RCC 7860 (cell line): ENCODE measurements around the gene NCOA7.
"Not testable (repeated sequence)": the region's sequence is repeated elsewhere in the genome, so short reads cannot be mapped to it uniquely, and the experiment has no call there.

ENCODE experiments used
- DNase-seq: peaks from one replicate; pipeline ENCODE4 v3.0.0-alpha.2; 2015; ENCODE audit warnings: low spot score
- FAIRE-seq: peaks from 2 replicates; lab custom pipeline; 2012; peaks lifted over from hg19 to GRCh38; lab: Jason Lieb, UNC

Gene NCOA7

DNA sequence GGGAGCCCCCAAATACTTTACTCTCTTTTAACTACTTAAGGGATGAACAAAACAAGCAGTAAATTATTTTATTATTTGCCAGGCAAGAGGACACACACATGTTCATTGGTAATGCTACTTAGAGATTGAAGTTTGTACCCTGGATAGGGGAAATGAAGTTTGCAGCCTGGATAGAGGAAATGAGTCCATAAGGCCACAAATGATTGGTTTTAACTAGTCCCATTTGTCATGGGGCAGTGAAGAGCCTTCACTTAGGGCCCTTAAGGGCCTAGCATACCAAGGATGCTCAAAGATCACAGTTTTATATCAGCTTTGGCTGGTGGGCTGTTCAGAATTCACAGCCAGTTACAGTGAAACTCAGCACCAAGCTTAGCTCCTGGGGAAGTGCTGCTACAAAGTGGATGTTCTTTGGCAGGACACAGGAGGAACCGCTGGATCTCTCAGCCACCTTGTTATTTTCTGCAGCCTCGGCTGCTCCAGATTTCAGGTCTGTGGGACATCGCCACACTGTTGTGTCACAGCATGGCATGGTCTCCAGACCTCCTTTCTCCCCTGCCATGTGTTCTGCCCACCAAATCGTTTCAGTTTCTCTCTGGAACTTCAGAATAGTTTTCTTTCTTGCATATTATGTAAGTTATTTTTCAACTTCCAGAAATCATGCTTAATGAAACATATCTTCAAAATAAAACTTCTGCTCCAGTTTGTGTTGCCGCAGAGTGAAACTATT, 41.8 kb downstream of the NCOA7 start:
- DNase-seq (no peak), FAIRE-seq (no peak)

DNA sequence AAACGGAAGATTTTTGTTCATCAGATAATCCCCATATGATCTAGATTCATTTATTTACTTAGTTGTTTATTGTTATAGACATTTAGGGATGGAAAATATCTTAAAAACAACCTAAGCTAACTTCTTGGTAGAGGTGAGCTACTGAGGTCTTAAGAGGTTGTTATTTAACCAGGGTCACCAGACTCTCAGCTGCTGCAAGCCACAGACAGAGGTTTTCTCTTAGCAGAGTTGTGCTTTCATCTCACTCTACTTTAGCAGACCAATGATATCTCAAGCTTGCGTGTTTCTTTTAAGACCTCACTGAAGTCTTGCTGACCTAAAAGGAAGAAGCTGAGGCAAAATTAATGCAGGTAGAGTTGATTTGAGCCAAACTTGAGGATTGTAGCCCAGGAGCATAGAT, 43.6 kb downstream of the NCOA7 start:
- FAIRE-seq (no peak), DNase-seq (no peak)

DNA sequence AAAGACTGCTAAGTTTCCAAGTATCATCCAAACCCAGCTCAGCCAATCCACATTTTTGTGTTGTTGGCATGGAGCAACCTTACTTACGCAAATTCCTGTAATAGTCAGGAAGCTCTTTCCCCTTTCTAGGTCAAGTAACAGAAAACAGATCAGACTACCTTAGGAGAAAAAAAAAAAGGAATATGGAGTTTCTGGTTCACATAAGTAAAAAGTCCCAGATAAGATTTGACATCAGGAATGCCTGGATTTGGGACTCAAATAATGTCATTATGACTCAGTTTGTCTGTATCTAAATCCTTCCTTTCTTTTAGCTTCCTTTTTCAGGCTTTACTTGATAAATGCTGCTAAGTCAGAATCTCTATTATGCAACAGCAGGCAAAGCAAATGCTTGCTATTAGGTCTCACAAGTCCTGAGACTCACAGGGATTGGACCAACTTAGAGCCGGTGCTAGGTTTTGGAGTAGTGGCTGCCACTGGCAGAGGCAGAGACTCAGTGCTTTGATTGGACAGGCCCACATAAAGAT, 44.5 kb downstream of the NCOA7 start:
- DNase-seq (no peak), FAIRE-seq (no peak)

DNA sequence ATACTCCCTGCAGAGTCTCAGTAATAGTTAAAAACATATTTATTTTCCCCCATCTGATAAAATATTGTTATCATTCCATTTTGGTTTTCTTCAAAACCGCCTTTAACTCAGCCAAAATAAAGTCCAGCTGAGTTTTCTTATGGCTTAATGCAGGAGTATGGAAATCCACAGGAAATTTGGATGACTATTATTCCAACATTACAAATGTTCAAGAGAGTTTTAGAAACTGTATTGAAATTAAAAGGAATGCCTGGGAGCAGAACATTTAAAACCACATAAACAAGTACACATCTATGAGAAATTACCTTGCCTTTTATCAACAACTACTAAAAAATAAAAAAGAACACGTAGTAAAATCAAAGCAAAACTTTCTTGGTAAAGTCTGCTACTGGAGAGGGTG, 45.7 kb downstream of the NCOA7 start:
- no peak for DNase-seq
- FAIRE-seq = no peak

DNA sequence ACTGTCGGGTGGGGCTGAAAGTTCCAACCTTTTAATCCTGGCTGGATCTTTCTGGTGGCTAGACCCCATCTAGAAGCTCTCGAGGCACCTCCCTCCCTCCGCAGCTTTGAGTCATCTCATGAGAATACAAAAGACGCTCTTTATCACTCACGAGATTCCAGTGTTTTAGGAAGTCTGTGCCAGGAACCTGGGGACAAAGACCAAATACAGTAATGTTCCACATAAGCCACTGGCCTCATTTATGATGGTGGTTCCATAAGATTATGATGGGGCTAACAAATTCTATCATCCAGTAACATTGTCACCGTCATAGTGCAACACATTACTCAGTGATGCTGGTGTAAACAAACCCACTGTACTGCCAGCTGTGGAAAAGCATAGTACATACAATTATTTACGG, 48.7 kb downstream of the NCOA7 start:
- no peak for DNase-seq
- FAIRE-seq = no peak

DNA sequence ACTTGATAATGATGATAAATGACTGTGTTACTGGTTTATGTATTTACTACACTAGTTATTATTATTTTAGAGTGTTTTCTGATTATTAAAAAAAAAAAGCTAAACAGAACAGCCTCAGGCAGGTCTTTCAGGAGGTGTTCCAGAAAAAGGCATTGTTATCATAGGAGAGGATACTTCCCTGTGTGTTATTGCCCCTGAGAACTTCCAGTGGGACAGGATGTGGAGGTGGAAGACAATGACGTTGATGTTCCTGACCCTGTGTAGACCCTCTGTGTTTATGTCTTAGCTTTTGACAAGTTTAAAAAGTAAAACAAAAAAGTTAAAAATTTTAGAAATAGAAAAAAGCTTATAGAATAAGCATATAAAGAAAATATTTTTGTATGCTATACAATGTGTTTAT, 49.1 kb downstream of the NCOA7 start:
- FAIRE-seq = no peak

DNA sequence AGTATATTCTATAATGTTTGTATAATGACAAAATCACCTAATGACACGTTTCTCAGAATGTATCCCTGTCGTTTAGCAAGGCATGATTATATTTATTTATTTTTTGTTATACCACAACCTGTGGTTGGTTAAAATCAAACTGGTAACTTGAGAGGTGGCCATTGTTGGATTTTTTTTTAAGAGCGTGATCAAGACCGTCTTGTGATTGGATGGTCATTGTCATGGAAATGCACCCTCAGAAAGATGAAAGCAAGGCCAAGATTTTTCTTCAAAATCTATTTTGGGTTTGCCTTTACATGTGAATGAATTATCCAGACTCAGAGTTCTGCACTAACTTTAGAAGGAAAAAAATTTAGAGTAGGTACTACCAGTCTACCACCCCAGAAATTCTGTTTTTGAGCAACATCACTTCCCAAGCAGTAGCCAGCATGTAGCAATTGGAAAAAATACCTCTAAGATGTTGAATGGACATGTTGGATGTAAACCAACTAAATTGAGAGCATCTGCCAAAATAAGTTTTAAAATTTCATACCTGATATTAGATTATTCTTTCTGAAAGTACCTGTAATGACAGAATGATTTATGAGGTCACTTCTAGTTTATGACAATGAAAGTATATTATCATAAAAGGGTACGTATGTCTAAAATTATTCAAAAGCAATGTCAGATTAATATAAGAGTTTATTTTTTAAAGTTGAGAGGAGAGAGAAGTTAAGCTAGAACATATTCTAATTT, 50.8 kb downstream of the NCOA7 start:
- no peak for FAIRE-seq

More for the DNA sequence above, 49.1 kb downstream of the NCOA7 start:
- DNase-seq = no peak

DNA sequence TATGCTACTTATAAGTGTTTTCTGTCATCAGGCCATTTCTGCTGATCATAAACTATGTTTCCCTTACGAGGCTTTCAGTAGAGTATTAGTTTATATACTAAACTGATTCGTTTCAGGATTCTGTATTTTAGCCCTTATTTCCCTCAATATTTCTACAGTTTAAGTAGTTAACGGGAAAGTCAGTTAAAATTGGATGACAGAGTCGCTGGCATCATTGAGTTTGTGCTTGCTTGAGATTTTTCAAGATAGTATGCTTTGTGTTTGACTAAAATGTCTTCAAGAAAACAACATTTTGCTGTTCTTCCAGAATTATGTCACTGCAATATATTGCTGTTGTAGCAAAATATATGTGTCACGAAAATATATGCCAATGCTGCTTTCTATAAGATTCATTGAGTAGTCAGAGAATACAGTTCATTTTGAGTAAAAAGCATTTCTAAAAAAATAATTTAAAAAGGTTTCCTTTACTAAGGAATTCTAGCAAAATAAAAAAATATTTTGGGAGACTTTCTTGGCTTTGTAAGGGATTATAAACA, 51.4 kb downstream of the NCOA7 start:
- FAIRE-seq = no peak

More for the DNA sequence above, 50.8 kb downstream of the NCOA7 start:
- DNase-seq = no peak

DNA sequence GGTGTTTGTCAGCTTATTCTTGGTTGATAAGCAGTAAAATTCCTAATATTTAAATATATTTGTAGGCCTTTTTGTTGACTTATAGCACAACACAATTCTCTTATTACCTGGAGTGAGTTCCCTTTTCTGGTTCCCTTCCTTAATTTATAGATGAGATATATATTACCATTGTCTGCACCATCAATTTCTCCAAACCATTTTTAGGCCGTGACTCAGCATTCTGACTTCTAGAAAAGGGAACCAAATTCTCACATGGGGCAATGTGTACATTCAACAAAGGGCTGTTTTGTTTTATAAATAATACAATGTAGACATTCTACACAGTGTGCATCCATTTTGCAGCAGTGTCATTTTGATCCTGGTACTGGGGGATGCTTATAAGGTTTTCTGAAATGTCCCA, 52.8 kb downstream of the NCOA7 start:
- no peak for FAIRE-seq
- DNase-seq = no peak

More for the DNA sequence above, 51.4 kb downstream of the NCOA7 start:
- no peak for DNase-seq

DNA sequence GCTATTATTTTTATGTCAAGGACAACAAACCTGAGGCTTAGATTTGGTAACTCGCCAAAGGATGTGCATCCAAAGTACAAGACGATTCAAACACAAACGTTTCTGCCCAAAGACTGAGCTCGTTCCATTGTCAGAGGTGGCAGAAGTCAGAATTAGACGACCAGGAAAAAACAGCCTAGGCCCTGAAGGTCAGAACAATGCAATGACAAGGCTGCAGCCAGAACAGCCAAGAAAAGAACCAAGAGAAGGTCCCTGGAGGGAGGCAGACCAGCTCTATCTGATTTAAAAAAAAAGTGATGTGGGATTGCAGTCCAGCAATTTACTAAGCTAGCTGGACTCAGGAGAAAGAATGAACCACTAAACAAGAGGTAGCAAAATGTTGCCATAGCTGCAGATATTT, 54.2 kb downstream of the NCOA7 start:
- FAIRE-seq (no peak), DNase-seq (no peak)

DNA sequence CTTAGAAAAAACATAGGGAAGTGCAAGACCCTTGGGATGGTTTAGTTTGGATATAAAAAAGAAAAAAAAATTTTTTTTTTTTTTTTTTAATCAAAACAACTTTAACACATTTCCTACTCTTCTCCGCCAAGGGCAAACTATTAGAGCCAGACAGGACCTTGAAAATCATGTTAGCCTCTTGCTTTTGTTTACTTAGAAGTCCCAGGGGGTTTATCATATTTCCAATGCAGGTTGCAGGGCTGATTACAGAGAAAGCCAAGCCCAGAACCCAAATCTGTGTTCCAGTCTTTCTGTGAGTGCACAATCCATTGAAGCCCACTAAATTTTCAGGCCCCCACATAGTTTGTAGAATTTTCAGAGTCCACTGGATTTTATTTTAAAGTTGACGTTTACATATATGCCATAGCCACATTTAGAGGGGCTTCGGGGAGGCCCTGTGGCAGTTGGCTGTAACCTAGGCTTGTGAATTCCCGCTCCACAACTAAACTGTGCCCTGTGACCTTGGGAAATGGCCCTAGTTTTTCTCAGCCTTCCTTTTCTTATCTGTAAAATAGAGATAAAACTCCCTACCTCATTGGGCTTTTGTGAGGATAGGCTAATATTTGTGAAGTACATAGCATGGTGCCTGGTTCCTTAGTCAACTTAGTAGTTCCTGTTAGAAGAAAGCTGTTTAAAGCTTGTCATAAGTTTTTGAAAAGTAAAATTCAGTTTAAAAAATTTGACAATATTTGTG, 55.7 kb downstream of the NCOA7 start:
- FAIRE-seq (no peak), DNase-seq (no peak)

DNA sequence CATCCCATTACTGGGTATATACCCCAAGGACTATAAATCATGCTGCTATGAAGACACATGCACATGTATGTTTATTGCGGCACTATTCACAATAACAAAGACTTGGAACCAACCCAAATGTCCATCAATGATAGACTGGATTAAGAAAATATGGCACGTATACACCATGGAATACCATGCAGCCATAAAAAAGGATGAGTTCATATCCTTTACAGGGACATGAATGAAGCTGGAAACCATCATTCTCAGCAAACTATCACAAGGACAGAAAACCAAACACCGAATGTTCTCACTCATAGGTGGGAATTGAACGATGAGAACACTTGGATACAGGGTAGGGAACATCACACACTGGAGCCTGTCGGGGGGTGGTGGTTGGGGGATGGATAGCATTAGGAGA, 57.5 kb downstream of the NCOA7 start:
- not testable (repeated sequence) for DNase-seq, FAIRE-seq

DNA sequence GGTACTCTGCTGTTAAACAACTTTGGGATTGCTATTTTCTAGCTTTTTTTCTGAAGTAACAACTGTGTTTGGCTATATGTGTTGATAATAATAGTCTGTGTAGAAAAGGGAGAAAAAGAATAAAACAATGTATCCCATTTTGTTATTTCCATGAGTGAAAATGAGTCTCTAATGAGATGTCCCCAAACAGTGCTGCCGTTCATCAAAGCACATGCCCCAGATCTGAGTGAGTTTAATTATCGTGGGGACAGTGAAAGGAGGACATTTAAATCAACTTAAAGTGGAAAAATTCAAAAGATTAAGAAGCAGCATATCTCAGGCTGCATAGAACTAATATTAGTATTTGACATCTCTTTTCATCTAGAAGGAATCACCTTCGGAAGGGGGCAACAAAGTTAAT, 59.6 kb downstream of the NCOA7 start:
- no peak for FAIRE-seq
- no peak for DNase-seq

DNA sequence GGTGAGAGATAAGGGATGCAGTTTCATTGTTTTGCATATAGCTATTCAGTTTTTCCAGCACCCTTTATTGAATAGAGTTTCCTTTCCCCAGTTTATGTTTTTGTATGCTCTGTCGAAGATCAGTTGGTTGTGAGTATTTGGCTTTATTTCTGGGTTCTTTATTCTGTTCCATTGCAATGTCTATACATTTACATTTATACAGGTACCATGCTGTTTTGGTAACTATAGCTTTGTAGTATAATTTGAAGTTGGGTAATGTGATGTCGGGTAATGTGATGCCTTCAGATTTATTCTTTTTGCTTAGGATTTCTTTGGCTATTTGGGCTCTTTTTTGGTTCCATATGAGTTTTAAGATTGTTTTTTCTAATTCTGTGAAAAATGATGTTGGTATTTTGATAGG, 61.8 kb downstream of the NCOA7 start:
- DNase-seq = no peak
- FAIRE-seq = no peak

DNA sequence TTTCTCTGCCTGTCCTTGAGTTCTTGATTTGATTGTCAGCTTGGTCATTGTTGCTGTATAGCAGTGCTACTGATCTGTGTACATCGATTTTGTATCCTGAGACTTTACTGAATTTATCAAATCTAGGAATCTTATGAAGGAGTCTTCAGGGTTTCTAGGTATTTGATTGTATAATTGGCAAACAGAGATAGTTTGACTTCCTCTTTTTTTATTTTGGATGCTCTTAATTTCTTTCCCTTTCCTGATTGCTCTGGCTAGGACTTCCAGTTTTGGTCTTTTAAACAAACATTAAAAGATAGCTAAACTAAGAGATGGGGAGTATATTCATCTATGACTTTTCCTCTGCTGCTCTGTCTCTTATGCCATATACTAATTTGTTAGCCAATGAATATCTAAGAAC, 62.4 kb downstream of the NCOA7 start:
- FAIRE-seq = no peak
- DNase-seq = no peak

DNA sequence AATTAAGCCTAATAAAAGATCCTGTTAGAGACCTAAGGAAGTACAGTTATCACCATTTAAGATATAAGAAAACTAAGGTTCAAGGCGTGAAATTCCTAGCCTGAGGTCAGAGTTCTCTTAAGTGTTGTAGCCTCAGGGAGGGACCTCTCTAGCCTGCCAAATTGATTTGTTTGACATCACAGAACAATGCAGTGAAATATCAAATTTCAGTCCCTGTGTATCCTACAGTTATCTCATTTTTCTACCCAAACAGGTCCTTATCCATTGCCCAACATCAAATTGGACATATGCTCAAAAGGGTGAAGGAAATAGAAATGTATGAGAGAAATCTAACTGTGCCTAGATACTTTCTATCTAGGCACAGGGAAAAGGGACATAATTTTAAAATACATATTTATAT, 63.0 kb downstream of the NCOA7 start:
- DNase-seq (no peak), FAIRE-seq (no peak)

DNA sequence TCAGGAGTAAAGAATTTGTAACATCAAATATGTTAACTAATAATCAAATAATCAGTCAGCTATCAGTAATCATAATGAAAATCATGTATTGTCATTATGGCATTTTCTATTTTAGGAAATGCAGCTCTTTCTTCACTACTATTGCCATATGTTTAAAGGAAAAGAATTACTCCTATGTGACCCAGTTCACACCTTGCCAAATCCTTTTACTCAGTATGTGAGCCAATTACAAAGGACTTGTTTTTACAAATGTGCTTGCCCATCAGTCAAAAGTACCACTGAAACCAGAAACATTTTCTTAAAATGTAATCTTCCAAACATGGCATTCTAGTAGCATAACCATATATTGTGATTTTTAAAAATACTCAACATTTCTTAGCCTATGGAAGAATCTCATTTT, 63.6 kb downstream of the NCOA7 start:
- DNase-seq (no peak), FAIRE-seq (no peak)

DNA sequence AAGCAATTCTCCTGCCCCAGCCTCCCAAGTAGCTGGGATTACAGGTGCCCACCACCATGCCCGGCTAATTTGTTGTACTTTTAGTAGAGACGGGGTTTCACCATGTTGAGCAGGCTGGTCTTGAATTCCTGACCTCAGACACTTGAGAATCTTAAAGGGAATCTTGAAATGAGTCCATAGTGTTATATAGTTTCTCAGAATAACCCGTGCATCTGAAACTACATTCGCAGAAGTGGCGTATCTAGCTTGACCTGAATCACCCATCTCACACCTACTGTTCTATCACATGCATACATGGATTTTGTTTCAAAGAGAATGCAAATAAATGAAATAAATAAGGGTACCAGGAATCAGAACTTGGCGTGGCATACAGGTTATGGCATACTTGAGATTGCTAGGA, 65.0 kb downstream of the NCOA7 start:
- no peak for FAIRE-seq
- no peak for DNase-seq

DNA sequence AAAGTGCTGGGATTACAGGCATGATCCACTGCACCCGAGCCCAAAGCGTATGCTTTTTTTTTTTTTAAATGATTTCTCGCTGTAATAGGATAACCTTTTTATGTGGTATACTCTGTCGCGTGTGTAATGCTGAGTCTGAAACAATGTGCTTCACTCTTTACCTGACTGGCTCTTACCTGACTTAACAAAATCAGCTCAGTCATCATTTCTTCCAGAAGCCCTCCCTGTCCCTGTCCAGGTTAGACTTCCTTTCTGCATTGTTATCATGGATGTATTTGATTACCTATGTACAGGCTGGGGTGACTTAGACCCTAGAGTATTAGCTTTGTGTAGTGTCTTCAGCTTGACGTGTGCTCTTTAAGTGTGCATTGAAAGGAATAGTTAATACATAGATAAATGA, 67.1 kb downstream of the NCOA7 start:
- FAIRE-seq (no peak), DNase-seq (no peak)

DNA sequence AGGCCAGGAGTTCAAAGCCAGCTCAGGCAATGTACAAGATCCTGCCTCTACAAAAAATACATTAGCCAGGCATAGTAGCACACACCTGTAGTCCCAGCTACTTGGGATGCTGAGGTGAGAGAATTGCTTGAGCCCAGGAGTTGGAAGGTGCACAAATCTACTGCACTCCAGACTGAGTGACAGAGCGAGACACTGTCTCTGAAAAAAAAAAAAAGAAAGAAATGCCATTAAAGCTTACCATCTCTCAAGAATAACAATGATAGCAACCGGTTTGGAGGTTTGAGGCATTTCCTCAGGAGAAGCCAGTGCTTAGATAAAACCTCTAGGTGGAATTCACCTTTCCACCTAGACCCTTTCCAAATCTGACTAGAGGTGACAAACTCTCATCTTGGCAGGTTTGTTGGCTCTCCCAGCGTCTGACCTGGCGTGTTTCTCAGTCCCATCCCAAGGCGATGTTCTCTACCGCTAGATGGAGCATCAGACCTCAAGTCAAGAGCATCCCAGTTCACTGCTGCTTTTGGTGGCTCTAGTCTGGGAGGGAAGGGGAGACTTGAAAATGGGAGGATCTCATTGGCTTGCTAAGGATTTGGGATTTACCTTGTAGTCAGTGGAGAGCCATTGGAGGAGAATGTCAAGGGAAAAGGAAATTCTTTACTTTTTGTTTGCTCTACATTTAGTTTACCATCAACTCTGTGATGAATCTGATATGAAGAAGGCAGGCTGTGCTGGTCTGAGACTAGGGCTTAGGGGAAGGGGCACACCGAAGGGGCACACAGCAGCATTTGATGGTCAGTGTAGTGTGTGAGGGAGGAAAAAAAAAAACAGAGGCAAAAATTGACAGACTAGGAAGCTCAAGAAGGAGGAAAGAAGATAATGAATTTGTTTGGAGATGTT, 67.9 kb downstream of the NCOA7 start:
- DNase-seq = peak; percentile 43

More for the DNA sequence above, 67.9 kb downstream of the NCOA7 start:
- no peak for FAIRE-seq
